Liver (tissue), 9 donors: ENCODE data around the gene HAUS2. TPM values are rescaled to one million over a fixed set of nuclear protein-coding genes. Genes with fewer than 3 reads are reported as not detected.

ENCODE experiments used
- DNase-seq: peaks from one replicate; pipeline ENCODE4 v3.0.0-alpha.2; 2017; ENCODE audit warnings: low spot score
- H3K27ac ChIP-seq, 2 donors: one replicate each; pipeline ENCODE4 v1.7.0; 2013; ENCODE audit warnings: inconsistent platforms in 2 of 2, low read length in 2 of 2, control low read depth in 1 of 2, low read depth in 1 of 2, mild to moderate bottlenecking in 1 of 2
- H3K27me3 ChIP-seq, 4 donors: one replicate each; pipeline versions ENCODE4 v1.6.1 to v1.7.0; 2013; ENCODE audit warnings: low read length in 3 of 4, inconsistent platforms in 1 of 4, mild to moderate bottlenecking in 1 of 4, moderate library complexity in 1 of 4; ENCODE audit not compliant: control insufficient read depth in 4 of 4, insufficient read depth in 4 of 4
- H3K36me3 ChIP-seq, 4 donors: one replicate each; pipeline versions ENCODE4 v1.6.1 to v1.7.0; 2013; ENCODE audit warnings: low read length in 3 of 4, mild to moderate bottlenecking in 3 of 4, low read depth in 1 of 4, moderate library complexity in 1 of 4; ENCODE audit not compliant: control insufficient read depth in 4 of 4, insufficient read depth in 3 of 4
- H3K4me1 ChIP-seq, 4 donors: one replicate each; pipeline versions ENCODE4 v1.6.1 to v1.7.0; 2013; ENCODE audit warnings: low read length in 3 of 4, mild to moderate bottlenecking in 3 of 4, moderate library complexity in 1 of 4; ENCODE audit not compliant: control insufficient read depth in 4 of 4, insufficient read depth in 4 of 4
- H3K4me3 ChIP-seq, 3 donors: one replicate each; pipeline versions ENCODE4 v1.6.1 to v1.7.0; 2013; ENCODE audit warnings: low read length in 3 of 3, control low read depth in 1 of 3, low read depth in 1 of 3, mild to moderate bottlenecking in 1 of 3
- H3K9ac ChIP-seq, 2 donors: one replicate each; pipeline ENCODE4 v1.7.0; 2013; ENCODE audit warnings: low read length in 2 of 2, mild to moderate bottlenecking in 2 of 2, moderate library complexity in 2 of 2, control low read depth in 1 of 2, low read depth in 1 of 2
- H3K9me3 ChIP-seq, 4 donors: one replicate each; pipeline versions ENCODE4 v1.6.1 to v1.7.0; 2013; ENCODE audit warnings: low read length in 3 of 4; ENCODE audit not compliant: control insufficient read depth in 4 of 4
- EGR1 ChIP-seq, 2 donors: IDR thresholded peaks; 2 replicates each; pipeline ENCODE4 v1.6.1; 2016 to 2018; ENCODE audit warnings: antibody characterized with exemption in 2 of 2, low read depth in 2 of 2
- FOXA1 ChIP-seq: IDR thresholded peaks from 2 replicates; pipeline ENCODE4 v1.6.1; 2016; ENCODE audit warnings: antibody characterized with exemption
- FOXA2 ChIP-seq: IDR thresholded peaks from 2 replicates; pipeline ENCODE4 v1.6.1; 2016; ENCODE audit warnings: antibody characterized with exemption
- GABPA ChIP-seq, 2 donors: IDR thresholded peaks in 1 of 2; conservative IDR thresholded peaks in 1 of 2; 2 replicates each; pipeline ENCODE4 v1.6.1; 2016; ENCODE audit warnings: antibody characterized with exemption in 2 of 2, mild to moderate bottlenecking in 1 of 2, moderate library complexity in 1 of 2
- HNF4A ChIP-seq, 2 donors: conservative IDR thresholded peaks; 2 replicates each; pipeline ENCODE4 v1.6.1; 2016; ENCODE audit warnings: antibody characterized with exemption in 2 of 2, mild to moderate bottlenecking in 2 of 2
- JUND ChIP-seq, 2 donors: IDR thresholded peaks; 2 replicates each; pipeline ENCODE4 v1.6.1; 2016; ENCODE audit warnings: antibody characterized with exemption in 2 of 2
- NR2F2 ChIP-seq: IDR thresholded peaks from 2 replicates; pipeline ENCODE4 v1.6.1; 2016; ENCODE audit warnings: antibody characterized with exemption
- RAD21 ChIP-seq, 2 donors: IDR thresholded peaks; 2 replicates each; pipeline ENCODE4 v1.6.1; 2016; ENCODE audit warnings: antibody characterized with exemption in 2 of 2, mild to moderate bottlenecking in 2 of 2
- RXRA ChIP-seq, 2 donors: IDR thresholded peaks; 2 replicates each; pipeline ENCODE4 v1.6.1; 2017 to 2018; ENCODE audit warnings: antibody characterized with exemption in 2 of 2, mild to moderate bottlenecking in 1 of 2
- YY1 ChIP-seq: IDR thresholded peaks from 2 replicates; pipeline ENCODE4 v1.6.1; 2016; ENCODE audit warnings: antibody characterized with exemption, mild to moderate bottlenecking
- WGBS: extraction: QIAGEN DNeasy Blood & Tissue Kit; methylation state at CpG from one replicate; pipeline ENCODE4 v1.1.7; 2013; 5-methylcytosine and 5-hydroxymethylcytosine counted together
- polyA plus RNA-seq, 2 donors: library from polyadenylated mRNA; stranded (reverse) in 1 of 2; unstranded in 1 of 2; fragments of 200-250 nt in 1 of 2; fragments of >200 nt in 1 of 2; fragmentation: Nextera tagmentation in 1 of 2; extraction: Ambion mirVana in 1 of 2; gene quantifications; one replicate each; pipeline versions ENCODE4 v1.2.1 to v1.2.3, GENCODE V29; 2013 to 2015
- total RNA-seq, 2 donors: library from RNA; depleted of rRNA; stranded (reverse); fragments of >200 nt; gene quantifications; one replicate each; pipeline ENCODE4 v1.2.3, GENCODE V29; 2014
- TF ChIP-seq, protein P1 (sequence below): IDR thresholded peaks from 2 replicates; pipeline ENCODE4 v1.6.1; 2016; ENCODE audit warnings: antibody characterized with exemption
- TF ChIP-seq, protein P2 (sequence below): fragments of 150-350 bp; IDR thresholded peaks from 2 replicates; pipeline ENCODE4 v1.5.1; 2017; ENCODE audit warnings: improper control_type of control experiment, low read depth, low read length; ENCODE audit not compliant: missing input control
- TF ChIP-seq, protein P3 (sequence below): IDR thresholded peaks from 2 replicates; pipeline ENCODE4 v1.6.1; 2016; ENCODE audit warnings: antibody characterized with exemption
- TF ChIP-seq, protein P4 (sequence below): IDR thresholded peaks from 2 replicates; pipeline ENCODE4 v1.6.1; 2016; ENCODE audit warnings: antibody characterized with exemption, mild to moderate bottlenecking
- TF ChIP-seq, protein P5 (sequence below): IDR thresholded peaks from 2 replicates; pipeline ENCODE4 v1.6.1; 2016; ENCODE audit warnings: antibody characterized with exemption
- donor health status: healthy.
- donor health status: healthy.
- donor health status: healthy.
- donor health status: healthy.
- donor health status: healthy.

The HAUS2 gene
- total and polyA plus RNA-seq, 4 donors = 4.1 to 23.2 (median 6.6) TPM

DNA sequence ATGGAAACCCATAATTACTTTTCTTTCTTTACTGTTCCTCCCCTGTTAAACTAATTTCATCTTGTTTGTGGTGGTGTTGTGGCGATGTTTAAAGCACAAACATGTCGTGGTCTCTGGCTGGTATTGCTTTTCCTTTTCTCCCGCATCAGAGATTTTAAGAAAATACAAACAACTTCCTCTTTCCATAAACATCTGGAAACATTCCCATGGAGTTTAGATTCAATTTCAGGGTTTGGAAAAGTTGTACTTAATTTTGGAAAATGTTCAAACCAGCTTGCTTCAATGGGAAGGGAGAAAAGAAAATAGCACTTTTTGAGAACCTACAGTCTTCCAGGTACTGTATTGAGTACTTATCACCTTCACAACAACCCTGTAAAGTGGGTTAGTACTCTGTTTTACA lies 57.2 kb downstream of the HAUS2 start:
- Histone ChIP-seq H3K9ac (peak overlapping the region in 1 of 2 donors; percentile 12), H3K9me3 (no peaks in the 10 kb centered on the region), H3K36me3 (no peaks in the 10 kb centered on the region), H3K27ac (no peak overlapping the region), H3K4me1 (no peaks in the 10 kb centered on the region), H3K4me3 (no peak overlapping the region), H3K27me3 (no peaks in the 10 kb centered on the region)
- no peak for DNase-seq
- 73% methylated on average over 3 of the region's 3 CpGs for WGBS
- TF ChIP-seq, protein P1, sequence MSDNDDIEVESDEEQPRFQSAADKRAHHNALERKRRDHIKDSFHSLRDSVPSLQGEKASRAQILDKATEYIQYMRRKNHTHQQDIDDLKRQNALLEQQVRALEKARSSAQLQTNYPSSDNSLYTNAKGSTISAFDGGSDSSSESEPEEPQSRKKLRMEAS = no peak
- TF ChIP-seq JUND (IDR thresholded peaks at IDR 0.05) (no peak), FOXA2 (no peak), GABPA (IDR thresholded peaks at IDR 0.05 in 1 of 2, conservative IDR thresholded peaks at IDR 0.05 in 1 of 2) (no peak), EGR1 (IDR thresholded peaks at IDR 0.05; ENCODE audit: low read depth in 2 of 2) (no peak), RAD21 (IDR thresholded peaks at IDR 0.05) (no peak), RXRA (IDR thresholded peaks at IDR 0.05) (no peak), FOXA1 (no peak), NR2F2 (no peak)
- TF ChIP-seq, protein P2, sequence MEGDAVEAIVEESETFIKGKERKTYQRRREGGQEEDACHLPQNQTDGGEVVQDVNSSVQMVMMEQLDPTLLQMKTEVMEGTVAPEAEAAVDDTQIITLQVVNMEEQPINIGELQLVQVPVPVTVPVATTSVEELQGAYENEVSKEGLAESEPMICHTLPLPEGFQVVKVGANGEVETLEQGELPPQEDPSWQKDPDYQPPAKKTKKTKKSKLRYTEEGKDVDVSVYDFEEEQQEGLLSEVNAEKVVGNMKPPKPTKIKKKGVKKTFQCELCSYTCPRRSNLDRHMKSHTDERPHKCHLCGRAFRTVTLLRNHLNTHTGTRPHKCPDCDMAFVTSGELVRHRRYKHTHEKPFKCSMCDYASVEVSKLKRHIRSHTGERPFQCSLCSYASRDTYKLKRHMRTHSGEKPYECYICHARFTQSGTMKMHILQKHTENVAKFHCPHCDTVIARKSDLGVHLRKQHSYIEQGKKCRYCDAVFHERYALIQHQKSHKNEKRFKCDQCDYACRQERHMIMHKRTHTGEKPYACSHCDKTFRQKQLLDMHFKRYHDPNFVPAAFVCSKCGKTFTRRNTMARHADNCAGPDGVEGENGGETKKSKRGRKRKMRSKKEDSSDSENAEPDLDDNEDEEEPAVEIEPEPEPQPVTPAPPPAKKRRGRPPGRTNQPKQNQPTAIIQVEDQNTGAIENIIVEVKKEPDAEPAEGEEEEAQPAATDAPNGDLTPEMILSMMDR = no peak
- TF ChIP-seq, protein P3, sequence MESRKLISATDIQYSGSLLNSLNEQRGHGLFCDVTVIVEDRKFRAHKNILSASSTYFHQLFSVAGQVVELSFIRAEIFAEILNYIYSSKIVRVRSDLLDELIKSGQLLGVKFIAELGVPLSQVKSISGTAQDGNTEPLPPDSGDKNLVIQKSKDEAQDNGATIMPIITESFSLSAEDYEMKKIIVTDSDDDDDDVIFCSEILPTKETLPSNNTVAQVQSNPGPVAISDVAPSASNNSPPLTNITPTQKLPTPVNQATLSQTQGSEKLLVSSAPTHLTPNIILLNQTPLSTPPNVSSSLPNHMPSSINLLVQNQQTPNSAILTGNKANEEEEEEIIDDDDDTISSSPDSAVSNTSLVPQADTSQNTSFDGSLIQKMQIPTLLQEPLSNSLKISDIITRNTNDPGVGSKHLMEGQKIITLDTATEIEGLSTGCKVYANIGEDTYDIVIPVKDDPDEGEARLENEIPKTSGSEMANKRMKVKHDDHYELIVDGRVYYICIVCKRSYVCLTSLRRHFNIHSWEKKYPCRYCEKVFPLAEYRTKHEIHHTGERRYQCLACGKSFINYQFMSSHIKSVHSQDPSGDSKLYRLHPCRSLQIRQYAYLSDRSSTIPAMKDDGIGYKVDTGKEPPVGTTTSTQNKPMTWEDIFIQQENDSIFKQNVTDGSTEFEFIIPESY = no peak
- TF ChIP-seq, protein P4, sequence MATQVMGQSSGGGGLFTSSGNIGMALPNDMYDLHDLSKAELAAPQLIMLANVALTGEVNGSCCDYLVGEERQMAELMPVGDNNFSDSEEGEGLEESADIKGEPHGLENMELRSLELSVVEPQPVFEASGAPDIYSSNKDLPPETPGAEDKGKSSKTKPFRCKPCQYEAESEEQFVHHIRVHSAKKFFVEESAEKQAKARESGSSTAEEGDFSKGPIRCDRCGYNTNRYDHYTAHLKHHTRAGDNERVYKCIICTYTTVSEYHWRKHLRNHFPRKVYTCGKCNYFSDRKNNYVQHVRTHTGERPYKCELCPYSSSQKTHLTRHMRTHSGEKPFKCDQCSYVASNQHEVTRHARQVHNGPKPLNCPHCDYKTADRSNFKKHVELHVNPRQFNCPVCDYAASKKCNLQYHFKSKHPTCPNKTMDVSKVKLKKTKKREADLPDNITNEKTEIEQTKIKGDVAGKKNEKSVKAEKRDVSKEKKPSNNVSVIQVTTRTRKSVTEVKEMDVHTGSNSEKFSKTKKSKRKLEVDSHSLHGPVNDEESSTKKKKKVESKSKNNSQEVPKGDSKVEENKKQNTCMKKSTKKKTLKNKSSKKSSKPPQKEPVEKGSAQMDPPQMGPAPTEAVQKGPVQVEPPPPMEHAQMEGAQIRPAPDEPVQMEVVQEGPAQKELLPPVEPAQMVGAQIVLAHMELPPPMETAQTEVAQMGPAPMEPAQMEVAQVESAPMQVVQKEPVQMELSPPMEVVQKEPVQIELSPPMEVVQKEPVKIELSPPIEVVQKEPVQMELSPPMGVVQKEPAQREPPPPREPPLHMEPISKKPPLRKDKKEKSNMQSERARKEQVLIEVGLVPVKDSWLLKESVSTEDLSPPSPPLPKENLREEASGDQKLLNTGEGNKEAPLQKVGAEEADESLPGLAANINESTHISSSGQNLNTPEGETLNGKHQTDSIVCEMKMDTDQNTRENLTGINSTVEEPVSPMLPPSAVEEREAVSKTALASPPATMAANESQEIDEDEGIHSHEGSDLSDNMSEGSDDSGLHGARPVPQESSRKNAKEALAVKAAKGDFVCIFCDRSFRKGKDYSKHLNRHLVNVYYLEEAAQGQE = no peak

DNA sequence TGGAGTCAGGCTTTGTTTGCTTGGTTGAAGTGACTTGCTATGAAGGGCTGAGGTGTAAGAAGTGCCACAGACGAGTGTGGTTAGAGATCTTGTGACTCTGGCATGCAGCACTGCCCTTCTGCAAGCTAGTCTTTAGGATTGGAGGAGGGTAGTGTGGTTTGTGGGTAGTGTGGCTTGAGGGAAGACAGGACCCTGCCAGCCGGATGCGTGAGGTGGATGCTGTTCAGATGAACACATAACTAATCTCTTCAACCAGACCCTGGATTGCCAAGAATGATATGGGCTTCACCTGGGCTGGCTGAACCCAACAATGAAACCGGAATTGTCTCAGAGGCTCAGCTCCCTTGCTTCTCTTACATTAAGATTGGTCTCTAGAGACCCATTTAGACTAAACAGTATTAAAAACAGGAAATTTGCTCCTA lies 59.5 kb downstream of the HAUS2 start:
- WGBS = 69% methylated on average over 4 of the region's 4 CpGs
- no peaks in the 10 kb centered on the region for H3K9me3 ChIP-seq
- no peak overlapping the region for H3K4me3 ChIP-seq
- no peaks in the 10 kb centered on the region for H3K36me3 ChIP-seq
- no peak overlapping the region for H3K27ac ChIP-seq
- no peaks in the 10 kb centered on the region for H3K27me3 ChIP-seq
- DNase-seq = no peak
- no peak overlapping the region for H3K9ac ChIP-seq
- H3K4me1 ChIP-seq = no peaks in the 10 kb centered on the region
- TF ChIP-seq HNF4A (conservative IDR thresholded peaks at IDR 0.05) (no peak), YY1 (no peak), RXRA (IDR thresholded peaks at IDR 0.05) (no peak), RAD21 (IDR thresholded peaks at IDR 0.05) (no peak), FOXA1 (no peak), FOXA2 (no peak), JUND (IDR thresholded peaks at IDR 0.05) (no peak)
- TF ChIP-seq, protein P5, sequence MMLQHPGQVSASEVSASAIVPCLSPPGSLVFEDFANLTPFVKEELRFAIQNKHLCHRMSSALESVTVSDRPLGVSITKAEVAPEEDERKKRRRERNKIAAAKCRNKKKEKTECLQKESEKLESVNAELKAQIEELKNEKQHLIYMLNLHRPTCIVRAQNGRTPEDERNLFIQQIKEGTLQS = no peak
- TF ChIP-seq, protein P2 = no peak
- TF ChIP-seq, protein P3 = no peak
- TF ChIP-seq, protein P4 = no peak
